Activated CD8-positive, alpha-beta memory T cell treated with anti-CD3 and anti-CD28 coated beads, Interleukin-2, amount 10 ng/mL, durations not matched to agents 7 days and 5 days (primary cell): ENCODE measurements around the gene PLAAT5. TPM values are rescaled to one million over a fixed set of nuclear protein-coding genes. Genes with fewer than 3 reads are reported as not detected.

ENCODE experiments used
- ATAC-seq: fragments of 150-1000 bp; cut with Tn5 transposase; one replicate; pipeline ENCODE4 v1.10.0; 2021; ENCODE audit warnings: moderate library complexity
- CTCF ChIA-PET: fragments of 350-600 bp; sonication (Branson Sonifier 250); formaldehyde crosslinking; loops from one replicate; lab custom pipeline; 2021; ENCODE audit warnings: antibody characterized with exemption; lab: Charles Lee
- DNase-seq: peaks from one replicate; pipeline ENCODE4 v3.0.0-alpha.2; 2020
- H3K27ac Mint-ChIP-seq: one replicate; pipeline ENCODE4 v1.8.0; 2021; ENCODE audit warnings: mild to moderate bottlenecking, mixed read lengths
- H3K27me3 Mint-ChIP-seq: one replicate; pipeline ENCODE4 v1.8.0; 2021; ENCODE audit warnings: mixed read lengths
- H3K36me3 Mint-ChIP-seq: one replicate; pipeline ENCODE4 v1.8.0; 2021; ENCODE audit warnings: mild to moderate bottlenecking, mixed read lengths
- H3K4me1 Mint-ChIP-seq: one replicate; pipeline ENCODE4 v1.8.0; 2021; ENCODE audit warnings: mixed read lengths
- H3K4me3 Mint-ChIP-seq: one replicate; pipeline ENCODE4 v1.8.0; 2021; ENCODE audit warnings: mild to moderate bottlenecking, moderate library complexity, mixed read lengths
- H3K9me3 Mint-ChIP-seq: one replicate; pipeline ENCODE4 v1.8.0; 2022; ENCODE audit warnings: low read depth, mixed read lengths
- total RNA-seq, 2 experiments: library from RNA; stranded (reverse); gene quantifications; one replicate each; pipeline ENCODE4 v1.2.3, GENCODE V29; 2021

The PLAAT5 gene
- total RNA-seq, 2 experiments from 2014 or later: 0.19 to 0.26 TPM

DNA sequence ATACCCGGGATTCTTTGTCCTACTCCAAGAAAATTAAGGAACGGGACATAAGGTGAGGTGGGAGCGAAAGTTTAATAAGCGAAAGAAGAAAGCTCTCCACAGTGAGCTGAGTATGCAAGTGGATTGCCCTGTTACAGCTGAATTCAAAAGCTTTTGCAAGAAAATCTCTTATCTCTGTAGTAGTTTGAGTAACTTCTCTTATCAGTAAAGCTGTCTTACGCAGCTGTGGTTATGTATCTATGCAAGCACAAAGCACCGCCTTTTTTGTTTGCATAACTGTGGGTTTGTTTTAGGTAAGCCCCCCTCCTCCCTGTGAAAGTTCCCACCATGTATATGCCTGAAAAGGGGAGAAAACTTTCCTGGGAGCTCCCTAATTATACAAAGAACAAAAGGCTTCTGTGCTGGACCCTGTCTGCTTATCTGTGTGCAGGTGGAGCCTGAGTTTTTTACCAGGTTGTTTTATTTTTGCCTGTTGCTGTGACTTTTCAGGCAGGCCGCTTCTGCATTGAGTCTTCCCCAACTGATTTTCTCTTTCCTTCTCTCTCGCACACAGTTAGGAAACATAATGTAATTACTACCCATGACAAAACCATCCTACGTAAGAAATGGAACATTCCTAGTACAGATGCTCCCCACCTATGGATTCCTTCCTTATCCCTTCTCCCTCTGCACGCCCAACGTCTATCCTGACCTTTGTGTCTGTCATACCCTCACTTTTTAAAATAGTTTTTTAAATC is 837 bp upstream of the PLAAT5 start:
- Mint-ChIP-seq H3K9me3 (no peaks in the 10 kb centered on the region), H3K4me3 (peak overlapping the region; percentile 71)

DNA sequence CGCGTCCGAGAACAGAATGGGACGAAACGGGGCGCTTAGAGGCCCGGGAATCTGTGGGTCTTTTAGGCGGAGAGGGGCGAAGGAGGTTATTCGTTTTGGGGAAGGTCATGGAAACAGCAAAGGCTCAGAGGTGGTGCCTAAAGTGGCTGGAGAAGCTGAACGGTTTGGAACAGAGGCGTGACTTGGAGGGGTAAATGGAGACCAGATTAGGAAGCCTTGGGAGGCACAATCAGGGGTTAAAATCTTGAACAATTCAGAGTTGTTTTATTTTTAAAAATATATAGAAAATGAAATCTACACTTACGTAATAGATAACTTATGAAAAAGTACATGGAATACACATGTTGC is 247 bp upstream of the PLAAT5 start:
- H3K4me1 Mint-ChIP-seq: peaks cover 9% of the 10 kb centered on the region
- CTCF ChIA-PET: interaction anchor here (0.8 to 3.2 kb wide), 5 partner anchors 9 to 144 kb away, joined by 3 to 16 read pairs (median 3); partner anchors contain the start of gene PLAAT4
- H3K27me3 Mint-ChIP-seq: peaks cover 50% of the 10 kb centered on the region
- no peaks in the 10 kb centered on the region for H3K9me3 Mint-ChIP-seq
- DNase-seq: no peak
- H3K4me3 Mint-ChIP-seq: peak overlapping the region; percentile 71
- no peaks in the 10 kb centered on the region for H3K36me3 Mint-ChIP-seq
- no peak for ATAC-seq
- no peak overlapping the region for H3K27ac Mint-ChIP-seq

More for the DNA sequence above, 837 bp upstream of the PLAAT5 start:
- Mint-ChIP-seq H3K4me1 (peaks cover 9% of the 10 kb centered on the region), H3K27me3 (peaks cover 53% of the 10 kb centered on the region), H3K27ac (no peak overlapping the region), H3K36me3 (no peaks in the 10 kb centered on the region)
- CTCF ChIA-PET: interaction anchor here (0.8 to 1.7 kb wide), 3 partner anchors 16 to 144 kb away, joined by 3 to 5 read pairs (median 3); partner anchors contain the start of gene PLAAT4
- DNase-seq (no peak), ATAC-seq (peak; percentile 23)

DNA sequence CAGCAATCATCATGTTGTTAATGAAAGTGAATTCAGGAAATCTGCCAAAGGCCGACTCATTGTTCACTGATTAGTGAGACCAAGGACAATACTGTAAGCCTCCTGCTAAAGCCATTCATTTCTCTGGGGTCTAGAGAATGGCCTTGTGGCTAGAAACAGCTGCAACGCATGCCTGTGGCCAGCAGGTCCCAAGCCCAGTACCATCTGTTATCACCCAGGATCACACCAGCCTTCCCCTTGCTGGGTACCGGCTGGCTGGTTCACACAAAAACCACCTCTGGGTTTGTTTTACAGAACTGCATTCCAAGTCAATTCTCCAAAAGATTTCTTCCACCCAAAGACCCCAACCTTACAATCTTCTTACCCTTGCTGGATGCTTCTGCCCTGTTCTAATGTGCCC is 1.1 kb downstream of the PLAAT5 start:
- peaks cover 59% of the 10 kb centered on the region for H3K27me3 Mint-ChIP-seq
- DNase-seq (no peak), ATAC-seq (no peak)
- H3K4me3 Mint-ChIP-seq: no peak overlapping the region
- no peak overlapping the region for H3K27ac Mint-ChIP-seq
- H3K9me3 Mint-ChIP-seq: peaks cover 3% of the 10 kb centered on the region
- H3K4me1 Mint-ChIP-seq: peaks cover 9% of the 10 kb centered on the region
- H3K36me3 Mint-ChIP-seq: no peaks in the 10 kb centered on the region
- CTCF ChIA-PET: interaction anchor here (1.0 to 3.2 kb wide), 5 partner anchors 11 to 146 kb away, joined by 3 to 16 read pairs (median 4); partner anchors contain the start of gene PLAAT4

DNA sequence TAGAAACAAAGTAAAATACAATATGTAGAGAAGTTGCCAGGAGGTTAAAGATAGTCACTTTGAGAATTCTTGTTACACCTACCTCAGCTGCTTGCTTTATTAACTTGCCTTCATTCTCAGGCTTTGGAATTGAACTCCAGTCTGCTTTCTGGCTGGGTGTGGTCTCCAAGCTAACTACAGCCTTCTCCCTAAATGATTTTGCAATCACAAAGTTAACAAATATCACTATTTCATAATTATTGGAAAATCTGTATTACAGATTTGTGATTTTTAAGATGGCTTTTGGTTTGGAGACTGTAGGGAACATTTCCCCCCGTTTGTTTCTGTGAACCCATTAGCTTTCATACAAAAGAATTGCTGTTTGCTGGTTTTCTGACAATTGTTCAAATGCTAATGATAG is 2.2 kb downstream of the PLAAT5 start:
- H3K4me3 Mint-ChIP-seq: no peak overlapping the region
- no peaks in the 10 kb centered on the region for H3K36me3 Mint-ChIP-seq
- peaks cover 9% of the 10 kb centered on the region for H3K4me1 Mint-ChIP-seq
- ATAC-seq (no peak), DNase-seq (no peak)
- CTCF ChIA-PET: interaction anchor here (0.6 to 3.2 kb wide), 5 partner anchors 10 to 349 kb away, joined by 3 to 16 read pairs (median 4); no protein-coding TSS in a partner anchor
- peaks cover 7% of the 10 kb centered on the region for H3K9me3 Mint-ChIP-seq
- H3K27ac Mint-ChIP-seq: no peak overlapping the region
- peaks cover 66% of the 10 kb centered on the region for H3K27me3 Mint-ChIP-seq

DNA sequence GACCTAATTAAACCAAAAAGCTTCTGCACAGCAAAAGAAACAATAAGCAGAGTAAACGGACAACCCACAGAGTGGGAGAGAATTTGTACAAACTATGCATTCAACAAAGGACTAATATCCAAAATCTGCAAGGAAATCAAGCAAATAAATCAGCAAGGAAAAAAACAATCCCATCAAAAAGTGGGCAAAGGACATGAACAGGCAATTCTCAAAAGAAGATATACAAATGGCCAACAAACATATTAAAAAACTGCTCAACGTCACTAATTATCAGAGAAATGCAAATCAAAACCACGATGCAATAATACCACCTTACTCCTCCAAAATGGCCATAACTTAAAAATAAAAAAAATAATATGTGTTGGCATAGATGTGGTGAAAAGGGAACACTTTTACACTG is 5.2 kb downstream of the PLAAT5 start:
- Mint-ChIP-seq H3K36me3 (peaks cover 2% of the 10 kb centered on the region), H3K27me3 (peaks cover 52% of the 10 kb centered on the region), H3K9me3 (peaks cover 9% of the 10 kb centered on the region), H3K4me1 (no peaks in the 10 kb centered on the region), H3K4me3 (no peak overlapping the region), H3K27ac (no peak overlapping the region)
- ATAC-seq: no peak
- no peak for DNase-seq
- CTCF ChIA-PET: interaction anchor here (1.5 kb wide), 1 partner anchor 195 kb away, joined by 3 read pairs; the partner anchor contains the start of gene RTN3

DNA sequence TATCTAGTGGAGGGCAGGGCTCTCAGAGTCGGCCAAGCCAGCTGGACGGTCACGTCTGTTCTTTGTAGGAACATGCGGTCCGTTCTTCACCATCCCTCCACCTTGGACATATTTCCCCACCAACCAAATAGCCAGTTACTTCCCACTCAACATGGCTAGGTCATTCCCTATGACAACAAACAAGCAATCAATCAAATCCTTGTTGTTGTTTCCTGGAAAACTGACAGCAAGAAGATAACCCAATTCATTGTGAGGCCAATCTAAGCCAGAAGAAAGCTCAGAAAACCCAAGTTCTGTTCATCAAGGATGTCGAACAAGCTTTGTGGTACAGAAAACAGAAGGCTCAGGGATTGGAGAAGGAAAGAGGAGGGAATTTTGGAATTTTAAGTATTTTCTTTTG is 10.9 kb downstream of the PLAAT5 start:
- Mint-ChIP-seq H3K4me3 (no peak overlapping the region), H3K4me1 (no peaks in the 10 kb centered on the region), H3K27ac (no peak overlapping the region), H3K27me3 (peaks cover 21% of the 10 kb centered on the region), H3K36me3 (peaks cover 2% of the 10 kb centered on the region), H3K9me3 (peaks cover 12% of the 10 kb centered on the region)
- ATAC-seq (no peak), DNase-seq (no peak)
- CTCF ChIA-PET: interaction anchor here (0.9 to 4.6 kb wide), 16 partner anchors 9 to 259 kb away, joined by 3 to 127 read pairs (median 9); partner anchors contain the start of genes ATL3, PLAAT4 and PLAAT5

DNA sequence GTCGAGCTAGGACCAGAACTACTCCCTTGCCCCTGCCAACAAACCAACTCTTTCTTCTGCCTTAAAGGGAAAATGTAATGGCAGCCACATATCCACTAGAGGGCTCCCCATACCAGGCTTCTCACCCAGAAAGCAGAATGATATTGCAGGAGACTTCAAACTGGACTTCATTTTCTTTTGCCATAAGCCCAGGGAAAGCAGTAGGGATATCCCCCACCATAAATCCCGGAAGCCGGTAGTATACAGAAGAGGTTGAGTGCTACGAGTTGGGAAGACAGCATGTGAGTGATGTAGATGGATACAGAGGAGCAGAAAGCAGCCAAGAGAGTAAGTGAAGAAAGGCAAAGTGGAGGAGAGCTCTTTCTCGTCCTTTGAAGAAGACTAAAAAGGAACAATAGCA is 12.1 kb downstream of the PLAAT5 start:
- ATAC-seq: peak; percentile 79

DNA sequence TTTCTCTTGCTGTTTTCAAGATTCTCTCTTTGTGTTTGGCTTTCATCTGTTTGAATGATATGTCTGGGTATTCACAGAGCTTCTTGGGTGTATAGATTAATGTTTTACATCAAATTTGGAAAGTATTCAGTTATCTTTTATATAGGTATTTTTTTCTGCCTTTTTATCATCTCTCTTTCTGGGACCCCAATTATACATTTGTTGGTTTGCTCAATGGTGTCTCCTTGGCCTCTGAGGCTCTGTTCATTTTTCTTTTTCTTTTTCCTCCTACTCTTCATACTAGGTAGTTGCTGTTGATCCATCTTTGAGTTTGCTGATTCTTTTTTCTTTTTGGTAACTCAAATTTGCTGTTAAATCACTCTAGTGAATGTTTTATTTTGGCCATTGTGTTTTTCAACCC is 14.3 kb downstream of the PLAAT5 start:
- ATAC-seq (no peak), DNase-seq (no peak)
- CTCF ChIA-PET: interaction anchor here (1.0 kb wide), 1 partner anchor 61 kb away, joined by 3 read pairs; no protein-coding TSS in a partner anchor
- no peak overlapping the region for H3K4me3 Mint-ChIP-seq
- H3K27me3 Mint-ChIP-seq: peaks cover 19% of the 10 kb centered on the region
- H3K4me1 Mint-ChIP-seq: no peaks in the 10 kb centered on the region
- H3K9me3 Mint-ChIP-seq: peaks cover 8% of the 10 kb centered on the region
- H3K27ac Mint-ChIP-seq: no peak overlapping the region
- H3K36me3 Mint-ChIP-seq: no peaks in the 10 kb centered on the region

More for the DNA sequence above, 12.1 kb downstream of the PLAAT5 start:
- Mint-ChIP-seq H3K27me3 (peaks cover 18% of the 10 kb centered on the region), H3K27ac (no peak overlapping the region), H3K36me3 (peaks cover 2% of the 10 kb centered on the region), H3K4me1 (no peaks in the 10 kb centered on the region), H3K9me3 (peaks cover 8% of the 10 kb centered on the region), H3K4me3 (no peak overlapping the region)
- CTCF ChIA-PET: interaction anchor here (0.6 to 4.6 kb wide), 33 partner anchors 11 to 328 kb away, joined by 3 to 127 read pairs (median 4); partner anchors contain the start of genes PLAAT4 and PLAAT5
- DNase-seq: peak; percentile 65

DNA sequence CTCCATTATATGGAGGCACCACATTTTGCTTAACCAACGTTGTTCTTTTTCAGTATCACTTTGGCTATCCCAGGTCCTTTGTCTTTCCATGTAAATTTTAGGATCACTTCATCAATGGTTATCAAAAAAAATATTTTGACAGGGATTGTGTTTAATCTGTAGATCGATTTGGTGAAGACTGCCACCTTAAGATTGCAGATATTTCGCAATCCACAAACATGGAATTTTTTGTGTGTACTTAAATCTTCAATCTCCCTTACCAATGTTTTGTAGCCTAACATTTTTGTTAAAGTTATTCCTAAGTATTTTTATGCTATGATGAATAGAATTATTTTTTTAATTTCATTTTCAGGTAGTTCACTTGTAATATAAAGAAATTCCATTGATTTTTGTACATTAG is 18.6 kb downstream of the PLAAT5 start:
- ATAC-seq: no peak
- peaks cover 21% of the 10 kb centered on the region for H3K27me3 Mint-ChIP-seq
- no peak overlapping the region for H3K27ac Mint-ChIP-seq
- CTCF ChIA-PET: no interaction called here
- H3K9me3 Mint-ChIP-seq: peaks cover 18% of the 10 kb centered on the region
- H3K4me1 Mint-ChIP-seq: no peaks in the 10 kb centered on the region
- no peak overlapping the region for H3K4me3 Mint-ChIP-seq
- peaks cover 6% of the 10 kb centered on the region for H3K36me3 Mint-ChIP-seq
- DNase-seq: no peak

DNA sequence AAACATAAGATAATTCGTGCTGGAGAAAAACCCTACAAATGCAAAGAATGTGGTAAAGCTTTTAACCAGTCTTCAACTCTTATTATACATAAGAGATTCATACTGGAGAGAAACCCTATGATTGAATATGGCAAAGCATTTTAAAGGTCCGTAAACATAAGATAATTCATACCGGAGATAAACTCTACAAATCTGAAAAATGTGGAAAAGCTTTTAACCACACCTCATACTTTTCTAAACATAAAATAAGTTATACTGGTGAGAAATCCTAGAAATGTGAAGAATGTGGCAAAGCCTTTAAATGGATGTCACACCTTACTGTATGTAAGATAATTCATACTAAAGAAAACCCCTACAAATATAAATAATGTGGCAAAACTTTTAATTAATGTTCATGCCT is 20.7 kb downstream of the PLAAT5 start:
- H3K27me3 Mint-ChIP-seq: peaks cover 17% of the 10 kb centered on the region

DNA sequence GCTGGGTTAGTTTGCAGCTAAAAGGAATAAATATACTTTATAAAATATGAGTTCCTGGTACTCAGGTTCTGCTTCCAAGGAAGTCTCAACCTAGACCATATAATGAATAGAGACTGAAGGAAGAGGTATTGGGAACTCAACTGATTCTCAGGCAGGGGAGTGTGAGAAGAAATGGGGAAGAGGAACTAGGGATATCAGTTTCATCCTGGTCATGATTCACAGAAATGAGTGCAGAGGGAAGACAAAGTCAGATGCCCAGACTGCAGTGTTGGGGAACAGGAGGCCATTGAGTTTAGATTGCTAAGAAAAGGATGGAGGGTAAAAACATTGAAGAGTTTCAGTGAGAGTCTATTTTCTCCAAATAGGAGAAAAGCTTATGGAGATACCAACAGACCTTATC is 28.8 kb downstream of the PLAAT5 start:
- CTCF ChIA-PET: no interaction called here
- DNase-seq (no peak), ATAC-seq (no peak)
- H3K27me3 Mint-ChIP-seq: peaks cover 13% of the 10 kb centered on the region
- no peaks in the 10 kb centered on the region for H3K9me3 Mint-ChIP-seq
- no peaks in the 10 kb centered on the region for H3K36me3 Mint-ChIP-seq
- H3K4me1 Mint-ChIP-seq: no peaks in the 10 kb centered on the region
- H3K27ac Mint-ChIP-seq: no peak overlapping the region
- H3K4me3 Mint-ChIP-seq: no peak overlapping the region

More for the DNA sequence above, 20.7 kb downstream of the PLAAT5 start:
- ATAC-seq (no peak), DNase-seq (no peak)
- no peak overlapping the region for H3K27ac Mint-ChIP-seq
- H3K9me3 Mint-ChIP-seq: peaks cover 12% of the 10 kb centered on the region
- CTCF ChIA-PET: no interaction called here
- H3K4me1 Mint-ChIP-seq: no peaks in the 10 kb centered on the region
- H3K4me3 Mint-ChIP-seq: no peak overlapping the region
- H3K36me3 Mint-ChIP-seq: peaks cover 6% of the 10 kb centered on the region

DNA sequence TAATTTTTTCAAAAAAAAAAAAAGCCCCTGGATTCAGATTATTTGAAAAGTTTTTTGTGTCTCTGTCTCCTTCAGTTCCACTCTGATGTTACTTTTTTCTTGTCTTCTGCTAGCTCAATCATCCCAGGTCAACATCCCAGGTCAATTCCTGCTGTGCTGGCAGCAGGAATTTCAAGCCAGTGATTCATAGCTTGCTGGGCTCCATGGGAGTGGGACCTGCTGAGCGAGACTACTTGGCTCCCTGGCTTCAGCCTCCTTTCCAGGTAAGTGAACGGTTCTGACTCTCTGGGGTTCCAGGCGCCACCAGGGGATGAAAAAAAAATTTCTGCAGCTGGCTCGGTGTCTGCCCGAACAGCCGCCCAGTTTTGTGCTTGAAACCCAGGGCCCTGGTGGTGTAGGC is 31.4 kb downstream of the PLAAT5 start:
- ATAC-seq: no peak
- H3K36me3 Mint-ChIP-seq: no peaks in the 10 kb centered on the region
- no peak overlapping the region for H3K27ac Mint-ChIP-seq
- no peak overlapping the region for H3K4me3 Mint-ChIP-seq
- no peak for DNase-seq
- H3K9me3 Mint-ChIP-seq: no peaks in the 10 kb centered on the region
- CTCF ChIA-PET: no interaction called here
- peaks cover 13% of the 10 kb centered on the region for H3K27me3 Mint-ChIP-seq
- no peaks in the 10 kb centered on the region for H3K4me1 Mint-ChIP-seq

DNA sequence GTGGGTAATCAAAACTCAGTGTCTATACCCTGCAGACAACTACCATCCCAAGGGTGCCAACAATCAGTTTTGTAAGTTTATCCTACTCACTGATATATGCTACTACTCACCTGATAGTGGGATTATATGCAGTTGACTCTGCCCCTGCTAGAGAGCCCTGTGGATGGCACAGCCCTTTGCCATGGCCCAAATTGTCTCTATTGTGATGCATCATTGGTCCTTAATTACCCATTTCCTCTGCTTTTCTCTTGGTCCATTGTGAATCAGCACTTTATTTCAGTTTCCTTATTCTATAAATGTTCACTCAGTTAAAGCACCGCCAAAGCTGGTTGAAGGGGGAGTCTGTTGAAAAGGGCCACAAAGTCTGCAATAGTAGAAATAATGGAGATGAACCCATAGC is 42.3 kb downstream of the PLAAT5 start:
- no peaks in the 10 kb centered on the region for H3K9me3 Mint-ChIP-seq
- H3K27ac Mint-ChIP-seq: no peak overlapping the region
- peaks cover 8% of the 10 kb centered on the region for H3K27me3 Mint-ChIP-seq
- ATAC-seq (no peak), DNase-seq (no peak)
- CTCF ChIA-PET: no interaction called here
- peaks cover 34% of the 10 kb centered on the region for H3K4me1 Mint-ChIP-seq
- no peaks in the 10 kb centered on the region for H3K36me3 Mint-ChIP-seq
- no peak overlapping the region for H3K4me3 Mint-ChIP-seq

DNA sequence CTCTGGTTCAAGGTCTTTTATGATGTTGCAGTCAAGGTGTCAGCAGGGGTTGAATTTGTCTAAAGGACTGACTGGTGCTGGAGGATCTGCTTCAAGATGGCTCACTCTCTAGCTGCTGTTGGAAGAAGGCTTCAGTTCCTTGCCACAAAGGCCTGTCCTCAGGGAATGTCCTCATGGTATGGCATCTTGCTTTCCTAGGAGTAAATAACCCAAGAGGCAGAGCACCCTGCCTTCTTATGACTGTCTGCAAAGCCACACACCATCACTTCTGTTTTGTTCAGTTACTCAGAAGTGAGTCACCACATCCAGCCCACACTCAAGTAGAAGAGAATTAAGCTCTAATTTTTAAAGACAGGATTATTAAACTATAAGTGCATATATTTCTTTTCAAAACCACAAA is 45.2 kb downstream of the PLAAT5 start:
- DNase-seq (peak; percentile 43), ATAC-seq (peak; percentile 55)
- H3K36me3 Mint-ChIP-seq: no peaks in the 10 kb centered on the region
- peaks cover 34% of the 10 kb centered on the region for H3K4me1 Mint-ChIP-seq
- CTCF ChIA-PET: no interaction called here
- no peak overlapping the region for H3K4me3 Mint-ChIP-seq
- peaks cover 5% of the 10 kb centered on the region for H3K27me3 Mint-ChIP-seq
- H3K9me3 Mint-ChIP-seq: no peaks in the 10 kb centered on the region
- no peak overlapping the region for H3K27ac Mint-ChIP-seq
